Activated CD4-positive, alpha-beta T cell treated with anti-CD3 and anti-CD28 coated beads, Interleukin-2, amount 10 ng/mL, durations not matched to agents 24 days and 14 days (primary cell): ENCODE measurements around the gene TBC1D7. TPM values are rescaled to one million over a fixed set of nuclear protein-coding genes. Genes with fewer than 3 reads are reported as not detected.

Source experiments
- DNase-seq: peaks from one replicate; pipeline ENCODE4 v3.0.0; 2022
- H3K27ac Mint-ChIP-seq: one replicate; pipeline ENCODE4 v1.8.0; 2022; ENCODE audit warnings: mild to moderate bottlenecking, mixed read lengths
- H3K27me3 Mint-ChIP-seq: one replicate; pipeline ENCODE4 v1.8.0; 2022; ENCODE audit warnings: mixed read lengths
- H3K36me3 Mint-ChIP-seq: one replicate; pipeline ENCODE4 v1.8.0; 2022; ENCODE audit warnings: low read depth, mild to moderate bottlenecking, mixed read lengths
- H3K4me1 Mint-ChIP-seq: one replicate; pipeline ENCODE4 v1.8.0; 2021; ENCODE audit warnings: mixed read lengths
- H3K4me3 Mint-ChIP-seq: one replicate; pipeline ENCODE4 v1.8.0; 2022; ENCODE audit warnings: mild to moderate bottlenecking, moderate library complexity, mixed read lengths
- H3K9me3 Mint-ChIP-seq: one replicate; pipeline ENCODE4 v1.8.0; 2021; ENCODE audit warnings: mixed read lengths
- intact Hi-C: fragments of 100-400 bp; cut with micrococcal nuclease; formaldehyde crosslinking; loops from one replicate; pipeline ENCODE4 v1.15.1; 2023
- total RNA-seq: library from RNA; stranded (reverse); gene quantifications from 2 replicates; pipeline ENCODE4 v1.2.3, GENCODE V29; 2022

Gene TBC1D7
- total RNA-seq, 1 donor from 2014 or later = 26.8 TPM

DNA sequence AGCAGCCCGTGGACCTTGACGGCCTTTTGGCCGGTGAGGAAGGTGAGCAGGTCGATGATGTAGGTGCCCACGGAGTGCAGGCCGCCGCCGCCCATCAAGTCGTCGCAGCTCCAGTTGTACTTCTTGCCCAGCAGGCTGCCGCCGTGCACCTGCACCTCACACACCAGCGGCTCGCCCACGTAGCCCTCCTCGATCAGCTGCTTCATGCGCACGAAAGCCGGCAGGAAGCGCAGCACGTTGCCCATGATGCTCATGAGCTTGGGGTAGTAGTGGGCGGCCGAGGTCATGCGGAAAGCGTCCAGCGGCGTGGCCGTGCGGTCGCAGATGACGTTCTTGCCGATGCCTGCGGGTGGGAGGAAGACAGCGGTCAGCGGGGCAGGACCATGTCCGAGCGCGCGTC, 37.0 kb upstream of the TBC1D7 start:
- no peaks in the 10 kb centered on the region for H3K9me3 Mint-ChIP-seq
- intact Hi-C loops = no loop called here
- H3K36me3 Mint-ChIP-seq = peaks cover 4% of the 10 kb centered on the region
- no peak overlapping the region for H3K4me3 Mint-ChIP-seq
- H3K27ac Mint-ChIP-seq = no peak overlapping the region
- no peaks in the 10 kb centered on the region for H3K27me3 Mint-ChIP-seq
- no peak for DNase-seq
- peaks cover 8% of the 10 kb centered on the region for H3K4me1 Mint-ChIP-seq

DNA sequence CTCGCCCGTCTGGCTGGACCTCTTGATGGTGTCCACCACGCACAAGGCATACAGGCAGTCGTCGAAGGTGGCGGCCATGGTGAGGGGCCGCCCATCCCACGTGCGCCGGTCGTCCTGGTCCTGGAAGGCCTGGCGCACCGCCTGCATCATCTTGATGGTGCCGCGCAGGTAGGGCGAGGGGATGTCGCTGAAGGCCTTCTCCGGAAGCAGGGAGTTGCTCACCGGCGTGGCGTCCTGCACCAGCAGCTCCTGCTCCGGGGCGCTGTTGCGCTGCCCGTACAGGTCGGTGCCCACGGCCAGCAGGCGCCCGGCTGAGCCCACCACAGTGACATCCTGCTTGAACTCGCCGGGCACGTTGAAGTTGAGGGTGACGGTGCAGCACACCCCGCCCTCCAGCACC, 36.5 kb upstream of the TBC1D7 start:
- H3K4me1 Mint-ChIP-seq = peaks cover 13% of the 10 kb centered on the region
- DNase-seq = no peak
- no peak overlapping the region for H3K4me3 Mint-ChIP-seq
- H3K27ac Mint-ChIP-seq = no peak overlapping the region
- H3K9me3 Mint-ChIP-seq = no peaks in the 10 kb centered on the region
- H3K36me3 Mint-ChIP-seq = peaks cover 4% of the 10 kb centered on the region
- intact Hi-C loops = no loop called here
- H3K27me3 Mint-ChIP-seq = no peaks in the 10 kb centered on the region

DNA sequence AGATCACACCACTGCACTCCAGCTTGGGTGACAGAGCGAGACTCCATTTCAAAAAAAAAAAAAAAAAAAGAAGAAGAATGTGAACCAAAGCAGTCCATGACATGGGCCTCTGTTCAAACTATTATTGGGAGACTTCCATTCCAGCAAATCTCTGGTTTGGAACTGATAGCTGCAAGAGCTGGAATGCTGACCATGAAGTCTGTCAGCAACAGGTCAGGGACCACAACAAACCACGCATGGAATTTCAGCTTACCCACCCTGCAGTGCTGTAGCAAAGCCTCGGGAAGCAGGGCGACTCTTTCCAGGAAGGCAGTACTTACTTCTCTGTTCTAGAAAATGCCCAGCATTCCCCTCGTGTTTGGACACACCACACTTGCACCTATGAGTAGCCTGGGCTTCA, 34.1 kb upstream of the TBC1D7 start:
- Mint-ChIP-seq H3K27me3 (no peaks in the 10 kb centered on the region), H3K9me3 (no peaks in the 10 kb centered on the region), H3K4me3 (no peak overlapping the region), H3K4me1 (peaks cover 25% of the 10 kb centered on the region), H3K27ac (no peak overlapping the region), H3K36me3 (peaks cover 4% of the 10 kb centered on the region)
- DNase-seq = no peak
- intact Hi-C loops = no loop called here

DNA sequence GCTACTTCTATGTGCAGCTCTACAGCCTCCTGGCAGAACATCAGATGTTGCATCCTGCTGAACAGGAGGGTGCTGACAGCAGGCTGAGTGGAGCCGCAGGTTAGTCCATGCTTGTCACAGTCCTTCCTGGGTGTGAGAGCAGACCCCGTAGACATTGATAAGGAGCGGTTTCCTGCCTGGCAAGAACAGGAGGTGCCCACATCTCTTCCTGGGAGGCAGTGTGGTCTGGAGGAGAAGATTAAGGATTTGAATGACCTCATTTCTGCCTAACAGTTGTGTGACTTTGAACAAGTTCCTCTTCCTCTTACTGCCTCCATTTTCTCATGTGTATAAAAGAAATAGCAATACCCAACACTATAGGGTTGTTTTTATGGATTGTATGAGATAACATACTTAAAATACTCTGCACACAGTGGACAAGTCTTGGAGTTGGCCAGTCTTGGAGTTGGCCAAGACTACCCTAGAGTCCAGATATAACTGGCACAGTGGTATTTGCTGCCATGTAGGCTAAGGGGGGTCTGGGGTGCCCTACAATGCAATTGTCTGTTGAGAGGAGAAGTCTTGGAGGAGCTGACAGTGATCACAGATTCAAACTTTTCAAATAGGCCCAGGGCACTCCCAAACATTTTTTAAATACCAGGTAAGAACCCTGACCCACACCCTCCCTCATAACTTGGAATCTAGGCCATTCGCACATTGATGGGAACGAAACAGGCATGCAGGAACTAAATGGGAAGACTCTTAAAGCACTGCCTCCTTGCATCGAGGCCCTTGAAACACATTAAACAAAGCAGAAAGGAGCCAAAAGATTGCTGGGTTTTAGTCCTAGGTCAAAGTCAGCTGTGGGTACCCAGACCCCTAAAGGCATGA, 32.6 kb upstream of the TBC1D7 start:
- H3K4me3 Mint-ChIP-seq = no peak overlapping the region
- intact Hi-C loops = no loop called here

DNA sequence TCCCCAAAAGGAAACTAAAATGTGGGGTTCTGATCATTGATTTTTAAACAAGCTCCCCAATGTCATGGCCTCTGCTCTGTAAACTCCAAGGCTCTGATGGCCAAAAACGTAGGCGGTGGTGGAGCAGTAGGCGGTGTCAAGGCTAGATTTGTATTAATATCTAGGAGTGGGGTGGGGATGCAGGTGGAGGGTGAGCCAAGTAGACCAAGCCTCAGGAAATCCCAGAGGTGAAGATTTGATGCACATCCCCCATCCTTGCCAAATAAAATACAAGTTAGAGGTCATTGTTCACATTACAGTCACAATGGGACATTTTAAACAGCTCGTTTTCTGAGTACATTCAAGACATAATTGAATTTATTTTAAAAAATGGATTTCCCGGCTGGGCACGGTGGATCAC, 30.9 kb upstream of the TBC1D7 start:
- Mint-ChIP-seq H3K4me1 (peaks cover 56% of the 10 kb centered on the region), H3K36me3 (peaks cover 4% of the 10 kb centered on the region), H3K27me3 (no peaks in the 10 kb centered on the region), H3K4me3 (no peak overlapping the region), H3K27ac (no peak overlapping the region), H3K9me3 (no peaks in the 10 kb centered on the region)
- no peak for DNase-seq
- intact Hi-C loops = loop anchor here (10.0 kb wide), 2 partner anchors 406 to 456 kb away; partner anchors contain the start of gene MCUR1

More for the DNA sequence above, 32.6 kb upstream of the TBC1D7 start:
- Mint-ChIP-seq H3K36me3 (peaks cover 4% of the 10 kb centered on the region), H3K4me1 (peaks cover 40% of the 10 kb centered on the region), H3K9me3 (no peaks in the 10 kb centered on the region), H3K27me3 (no peaks in the 10 kb centered on the region), H3K27ac (no peak overlapping the region)
- no peak for DNase-seq

DNA sequence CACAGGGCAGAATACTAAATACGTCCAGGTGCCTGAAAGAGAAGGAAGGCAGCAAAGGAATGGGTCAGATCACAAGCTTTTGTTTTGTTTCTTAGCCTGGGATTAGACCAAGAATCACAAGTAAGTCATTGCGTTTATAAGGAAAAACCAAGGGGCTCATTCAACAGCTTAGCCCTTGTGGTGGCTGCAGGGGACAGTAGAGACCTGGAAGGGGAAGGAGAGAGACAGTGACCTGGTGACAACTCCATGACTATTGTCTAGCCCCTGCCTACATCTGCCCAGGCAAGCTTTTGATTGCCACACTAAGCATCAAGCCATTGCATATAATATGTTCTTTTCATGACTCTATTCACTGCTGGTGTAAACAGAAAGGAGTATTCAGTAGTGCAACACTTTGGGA, 30.2 kb upstream of the TBC1D7 start:
- intact Hi-C loops = loop anchor here (10.0 kb wide), 2 partner anchors 406 to 456 kb away; partner anchors contain the start of gene MCUR1
- Mint-ChIP-seq H3K27me3 (no peaks in the 10 kb centered on the region), H3K4me1 (peaks cover 62% of the 10 kb centered on the region), H3K9me3 (no peaks in the 10 kb centered on the region), H3K4me3 (no peak overlapping the region), H3K27ac (no peak overlapping the region), H3K36me3 (peaks cover 4% of the 10 kb centered on the region)
- no peak for DNase-seq

DNA sequence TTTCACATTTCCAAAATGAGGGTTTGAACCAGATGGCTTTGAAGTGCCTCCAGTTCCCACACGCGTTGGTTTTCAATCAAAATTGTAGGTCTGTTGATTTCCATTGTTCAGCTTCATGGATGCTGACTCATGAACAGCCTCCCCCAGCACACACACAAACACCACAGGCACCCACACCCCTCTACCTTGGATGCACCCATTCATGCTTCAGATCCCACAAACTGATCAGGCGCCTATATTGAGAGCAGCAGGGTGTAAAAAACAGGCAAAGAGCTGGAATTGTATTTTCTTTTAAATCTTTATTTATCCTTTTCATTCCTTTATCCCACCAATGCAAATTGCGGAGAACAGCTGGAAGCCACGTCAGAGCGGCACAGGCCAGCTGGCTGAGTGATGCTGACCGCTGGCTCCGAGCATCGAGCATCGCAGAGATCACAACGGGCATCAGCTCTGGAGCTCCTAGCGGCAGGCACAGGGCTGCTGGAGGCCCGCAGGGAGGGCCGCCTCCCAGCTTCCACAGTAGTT, 29.3 kb upstream of the TBC1D7 start:
- H3K36me3 Mint-ChIP-seq = peaks cover 2% of the 10 kb centered on the region
- no peaks in the 10 kb centered on the region for H3K9me3 Mint-ChIP-seq
- H3K27me3 Mint-ChIP-seq = no peaks in the 10 kb centered on the region
- peaks cover 64% of the 10 kb centered on the region for H3K4me1 Mint-ChIP-seq
- H3K27ac Mint-ChIP-seq = peak overlapping the region; percentile 97
- intact Hi-C loops = loop anchor here (10.0 kb wide), 2 partner anchors 407 to 457 kb away; partner anchors contain the start of gene MCUR1
- DNase-seq = peak; percentile 64
- peak overlapping the region; percentile 37 for H3K4me3 Mint-ChIP-seq

DNA sequence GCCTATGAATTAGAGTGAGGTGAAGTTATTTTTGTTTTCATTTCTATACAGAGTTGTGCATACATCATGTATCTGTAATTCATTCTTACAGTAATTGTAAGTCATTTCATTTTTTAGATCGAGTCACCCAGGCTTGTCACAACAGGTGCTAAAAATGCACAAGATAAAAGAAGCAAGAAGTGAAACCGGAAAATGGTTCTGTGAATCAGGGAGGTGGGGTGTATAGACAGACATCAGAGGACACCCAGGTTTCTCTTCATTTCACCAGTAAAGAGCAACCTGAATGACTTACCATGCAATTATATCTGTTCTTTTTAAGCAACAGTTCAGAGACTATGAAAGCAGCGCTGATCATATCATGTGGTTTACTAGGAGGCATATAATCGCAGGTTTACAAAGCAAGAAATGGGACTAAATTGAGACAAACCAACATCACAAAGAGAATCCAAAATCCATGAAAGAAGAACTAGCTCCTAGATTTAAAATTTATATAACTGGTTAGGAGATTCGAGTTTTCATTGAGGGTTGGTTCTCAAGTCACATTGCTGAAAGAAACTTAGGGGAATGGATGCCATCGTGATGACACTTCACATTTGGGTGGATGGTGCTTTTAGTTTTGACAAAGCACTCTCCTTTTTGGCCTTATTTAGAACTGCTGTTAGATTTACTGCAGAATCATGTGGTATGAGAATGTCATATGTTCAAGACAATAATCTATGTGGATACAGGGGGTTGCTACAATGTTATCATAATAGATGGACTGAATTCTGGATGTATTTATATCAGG, 27.9 kb upstream of the TBC1D7 start:
- no peaks in the 10 kb centered on the region for H3K27me3 Mint-ChIP-seq
- H3K4me3 Mint-ChIP-seq = peak overlapping the region; percentile 74
- H3K36me3 Mint-ChIP-seq = peaks cover 2% of the 10 kb centered on the region
- H3K9me3 Mint-ChIP-seq = no peaks in the 10 kb centered on the region
- peak overlapping the region; percentile 97 for H3K27ac Mint-ChIP-seq
- DNase-seq = peak; percentile 86
- peaks cover 65% of the 10 kb centered on the region for H3K4me1 Mint-ChIP-seq
- intact Hi-C loops = loop anchor here (1.0 to 10.0 kb wide), 11 partner anchors 19 to 459 kb away; partner anchors contain the start of gene MCUR1

DNA sequence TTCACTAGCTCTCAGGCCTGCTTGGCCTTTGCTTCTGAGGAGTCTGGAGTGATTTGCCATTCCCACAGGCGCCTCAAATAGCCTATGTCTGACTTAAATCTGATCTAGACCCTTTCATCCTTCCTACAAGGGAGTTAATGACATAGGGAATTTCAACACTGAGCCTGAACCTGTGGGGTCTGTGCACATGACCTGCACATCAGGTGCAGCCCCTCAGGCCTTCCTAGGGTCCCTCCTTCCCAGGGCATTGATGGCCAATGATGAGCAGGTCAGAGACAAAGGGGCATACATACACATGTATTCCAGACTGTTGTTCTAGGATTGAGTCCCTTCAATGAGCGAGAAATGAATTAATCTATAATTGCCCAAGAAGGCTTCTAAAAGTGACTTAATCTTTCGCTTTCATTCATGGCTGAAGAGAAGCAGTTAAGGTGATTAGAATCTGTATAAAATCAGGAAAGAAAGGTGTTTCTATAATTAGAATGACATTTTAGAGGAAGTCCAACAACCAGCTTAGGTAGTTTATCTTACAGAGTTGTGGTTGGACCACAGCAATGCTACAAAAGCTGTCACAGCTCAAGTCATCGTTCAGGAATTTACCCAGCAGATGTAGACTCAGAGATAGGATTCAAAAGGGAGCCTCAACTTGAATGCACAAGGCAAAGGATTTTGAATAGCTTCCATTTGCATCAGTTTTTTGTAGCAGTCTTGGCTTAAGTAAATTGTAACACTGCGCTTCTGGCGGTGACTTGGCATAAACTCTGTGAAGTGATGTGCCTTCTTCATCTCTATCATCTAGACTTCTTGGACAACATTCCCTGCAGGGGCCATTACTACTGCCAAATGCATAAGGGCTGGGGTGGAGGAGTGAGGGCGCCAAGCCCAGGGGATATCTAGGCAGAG, 27.0 kb upstream of the TBC1D7 start:
- DNase-seq = peak; percentile 84
- H3K36me3 Mint-ChIP-seq = no peaks in the 10 kb centered on the region
- H3K9me3 Mint-ChIP-seq = no peaks in the 10 kb centered on the region
- H3K27ac Mint-ChIP-seq = peak overlapping the region; percentile 97
- peak overlapping the region; percentile 74 for H3K4me3 Mint-ChIP-seq
- H3K4me1 Mint-ChIP-seq = peaks cover 57% of the 10 kb centered on the region
- H3K27me3 Mint-ChIP-seq = no peaks in the 10 kb centered on the region
- intact Hi-C loops = loop anchor here (1.0 to 10.0 kb wide), 5 partner anchors 18 to 460 kb away; partner anchors contain the start of gene MCUR1

DNA sequence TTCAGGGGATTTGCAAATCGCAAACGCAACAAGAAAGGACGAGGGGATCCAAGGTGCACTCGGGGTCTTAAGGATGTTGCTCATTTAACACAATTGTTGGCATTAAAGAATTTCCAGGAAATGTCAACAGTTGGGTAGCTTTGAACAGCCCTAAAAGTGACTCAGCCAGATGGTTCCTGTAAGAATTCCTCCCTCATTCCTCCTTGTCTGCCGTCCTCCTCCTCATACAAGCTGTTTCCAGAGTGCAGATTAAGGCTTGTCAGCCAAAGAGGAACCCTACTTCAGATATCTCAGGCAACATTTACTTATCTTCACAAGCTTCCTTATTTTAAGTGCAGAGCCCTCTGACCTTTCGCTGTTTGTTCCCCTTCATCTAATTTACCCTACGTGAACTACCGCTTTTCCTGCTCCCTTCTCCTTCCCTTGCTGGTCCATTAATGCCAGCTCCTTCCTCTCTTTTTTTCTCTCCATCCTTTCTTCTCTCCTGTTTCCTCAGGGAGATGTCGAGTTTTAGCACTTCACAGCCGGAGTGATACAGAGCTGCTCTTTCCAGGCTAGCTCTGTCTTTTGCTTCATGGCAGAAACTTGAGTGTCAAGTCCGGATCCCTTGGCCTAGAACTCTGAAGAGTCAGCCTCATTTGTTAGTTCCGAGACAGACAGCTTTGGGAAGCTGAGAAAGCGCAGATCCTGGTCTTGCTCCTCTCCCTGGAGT, 26.1 kb upstream of the TBC1D7 start:
- Mint-ChIP-seq H3K27me3 (no peaks in the 10 kb centered on the region), H3K36me3 (no peaks in the 10 kb centered on the region), H3K4me1 (peaks cover 53% of the 10 kb centered on the region), H3K9me3 (no peaks in the 10 kb centered on the region), H3K4me3 (peak overlapping the region; percentile 74), H3K27ac (peak overlapping the region; percentile 97)
- intact Hi-C loops = loop anchor here (1.0 to 10.0 kb wide), 5 partner anchors 18 to 460 kb away; partner anchors contain the start of gene MCUR1
- DNase-seq = no peak

DNA sequence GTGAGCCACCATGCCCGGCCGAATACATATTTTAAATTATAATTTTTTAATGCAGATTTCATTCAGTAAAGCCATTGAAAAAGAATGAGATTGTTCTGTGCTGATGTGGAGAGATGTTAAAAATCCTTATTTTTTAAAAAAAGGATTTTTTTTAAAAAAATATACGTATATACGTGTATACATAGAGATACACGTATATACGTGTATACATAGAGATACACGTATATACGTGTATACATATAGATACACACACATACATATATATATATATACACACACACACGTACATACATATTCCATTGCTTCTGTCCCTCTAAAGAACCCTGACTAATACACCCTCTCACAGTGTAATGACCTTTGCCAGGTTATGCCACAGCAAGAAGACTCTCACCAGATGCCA, 23.8 kb upstream of the TBC1D7 start:
- H3K36me3 Mint-ChIP-seq = peaks cover 2% of the 10 kb centered on the region
- no peaks in the 10 kb centered on the region for H3K27me3 Mint-ChIP-seq
- no peaks in the 10 kb centered on the region for H3K9me3 Mint-ChIP-seq
- no peak for DNase-seq
- intact Hi-C loops = loop anchor here (10.0 kb wide), 2 partner anchors 413 to 463 kb away; partner anchors contain the start of gene MCUR1
- peaks cover 38% of the 10 kb centered on the region for H3K4me1 Mint-ChIP-seq
- no peak overlapping the region for H3K27ac Mint-ChIP-seq
- no peak overlapping the region for H3K4me3 Mint-ChIP-seq

DNA sequence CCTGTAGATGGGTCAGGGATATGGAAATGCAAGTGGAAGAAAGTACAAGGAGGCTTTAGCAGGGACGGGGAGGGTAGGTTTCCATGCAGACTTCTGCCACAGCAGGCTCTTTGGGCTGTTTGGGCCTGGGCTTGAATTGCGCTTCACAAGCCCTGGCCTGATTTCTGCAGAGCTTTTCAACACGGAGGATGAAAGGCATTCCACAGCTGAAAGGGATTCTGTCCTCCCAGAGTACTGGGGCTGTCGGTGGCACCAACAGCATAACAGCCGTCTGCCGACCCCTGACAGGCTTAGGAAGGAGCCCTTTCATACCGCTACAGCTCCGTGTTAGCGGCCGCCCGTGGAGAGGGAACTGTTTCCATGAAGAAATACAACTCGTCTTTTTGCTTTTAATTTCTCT, 22.9 kb upstream of the TBC1D7 start:
- Mint-ChIP-seq H3K36me3 (peaks cover 2% of the 10 kb centered on the region), H3K27ac (no peak overlapping the region), H3K9me3 (peaks cover 4% of the 10 kb centered on the region), H3K4me1 (peaks cover 32% of the 10 kb centered on the region), H3K4me3 (no peak overlapping the region), H3K27me3 (peaks cover 2% of the 10 kb centered on the region)
- no peak for DNase-seq
- intact Hi-C loops = loop anchor here (10.0 kb wide), 2 partner anchors 414 to 464 kb away; partner anchors contain the start of gene MCUR1
